Measurements from ENCODE around the gene CDC7.

DNA sequence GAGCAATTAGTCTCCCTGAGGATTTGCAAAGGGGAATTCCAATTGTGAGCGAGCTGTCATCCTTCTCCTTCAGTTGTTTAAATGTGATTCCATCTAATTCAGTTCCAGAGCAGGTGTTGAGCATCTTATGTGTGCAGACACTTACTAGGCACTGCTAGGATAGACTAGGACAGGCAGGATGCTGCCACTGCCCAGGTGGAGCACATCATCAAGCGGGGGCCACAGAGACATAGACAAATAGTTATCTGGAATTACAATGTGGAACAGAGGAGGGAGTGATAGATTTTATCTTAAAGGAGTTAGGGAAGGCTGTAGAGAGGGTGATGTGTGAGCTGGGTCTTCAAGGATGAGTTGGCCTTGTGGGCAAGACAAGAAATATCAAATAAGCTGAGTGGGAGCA lies 55.9 kb downstream of the CDC7 start:
- TF ChIP-seq RAD21 (IDR thresholded peaks at IDR 0.05; ENCODE audit: low read depth) (no peak), EP300 (IDR thresholded peaks at IDR 0.05; ENCODE audit: borderline replicate concordance) (no peak), TAF1 (IDR thresholded peaks at IDR 0.05; ENCODE audit: low read depth) (no peak), ZBTB7A (IDR thresholded peaks at IDR 0.05; ENCODE audit: low read depth) (no peak), CREB1 (IDR thresholded peaks at IDR 0.05; ENCODE audit: low read depth) (no peak), EGR1 (IDR thresholded peaks at IDR 0.05) (no peak), TEAD4 (IDR thresholded peaks at IDR 0.05) (no peak), CEBPB (IDR thresholded peaks at IDR 0.05) (no peak)
- TF ChIP-seq, protein P1, sequence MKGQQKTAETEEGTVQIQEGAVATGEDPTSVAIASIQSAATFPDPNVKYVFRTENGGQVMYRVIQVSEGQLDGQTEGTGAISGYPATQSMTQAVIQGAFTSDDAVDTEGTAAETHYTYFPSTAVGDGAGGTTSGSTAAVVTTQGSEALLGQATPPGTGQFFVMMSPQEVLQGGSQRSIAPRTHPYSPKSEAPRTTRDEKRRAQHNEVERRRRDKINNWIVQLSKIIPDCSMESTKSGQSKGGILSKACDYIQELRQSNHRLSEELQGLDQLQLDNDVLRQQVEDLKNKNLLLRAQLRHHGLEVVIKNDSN (IDR thresholded peaks at IDR 0.05) = no peak
- TF ChIP-seq, protein P2, sequence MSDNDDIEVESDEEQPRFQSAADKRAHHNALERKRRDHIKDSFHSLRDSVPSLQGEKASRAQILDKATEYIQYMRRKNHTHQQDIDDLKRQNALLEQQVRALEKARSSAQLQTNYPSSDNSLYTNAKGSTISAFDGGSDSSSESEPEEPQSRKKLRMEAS (IDR thresholded peaks at IDR 0.05) = no peak
- TF ChIP-seq, protein P3, sequence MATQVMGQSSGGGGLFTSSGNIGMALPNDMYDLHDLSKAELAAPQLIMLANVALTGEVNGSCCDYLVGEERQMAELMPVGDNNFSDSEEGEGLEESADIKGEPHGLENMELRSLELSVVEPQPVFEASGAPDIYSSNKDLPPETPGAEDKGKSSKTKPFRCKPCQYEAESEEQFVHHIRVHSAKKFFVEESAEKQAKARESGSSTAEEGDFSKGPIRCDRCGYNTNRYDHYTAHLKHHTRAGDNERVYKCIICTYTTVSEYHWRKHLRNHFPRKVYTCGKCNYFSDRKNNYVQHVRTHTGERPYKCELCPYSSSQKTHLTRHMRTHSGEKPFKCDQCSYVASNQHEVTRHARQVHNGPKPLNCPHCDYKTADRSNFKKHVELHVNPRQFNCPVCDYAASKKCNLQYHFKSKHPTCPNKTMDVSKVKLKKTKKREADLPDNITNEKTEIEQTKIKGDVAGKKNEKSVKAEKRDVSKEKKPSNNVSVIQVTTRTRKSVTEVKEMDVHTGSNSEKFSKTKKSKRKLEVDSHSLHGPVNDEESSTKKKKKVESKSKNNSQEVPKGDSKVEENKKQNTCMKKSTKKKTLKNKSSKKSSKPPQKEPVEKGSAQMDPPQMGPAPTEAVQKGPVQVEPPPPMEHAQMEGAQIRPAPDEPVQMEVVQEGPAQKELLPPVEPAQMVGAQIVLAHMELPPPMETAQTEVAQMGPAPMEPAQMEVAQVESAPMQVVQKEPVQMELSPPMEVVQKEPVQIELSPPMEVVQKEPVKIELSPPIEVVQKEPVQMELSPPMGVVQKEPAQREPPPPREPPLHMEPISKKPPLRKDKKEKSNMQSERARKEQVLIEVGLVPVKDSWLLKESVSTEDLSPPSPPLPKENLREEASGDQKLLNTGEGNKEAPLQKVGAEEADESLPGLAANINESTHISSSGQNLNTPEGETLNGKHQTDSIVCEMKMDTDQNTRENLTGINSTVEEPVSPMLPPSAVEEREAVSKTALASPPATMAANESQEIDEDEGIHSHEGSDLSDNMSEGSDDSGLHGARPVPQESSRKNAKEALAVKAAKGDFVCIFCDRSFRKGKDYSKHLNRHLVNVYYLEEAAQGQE (IDR thresholded peaks at IDR 0.05; ENCODE audit: low read depth) = no peak

All from Ishikawa (cell line).